HG03521 (cell line): ENCODE data around the gene RAB31.
"Not testable (repeated sequence)": the region's sequence is repeated elsewhere in the genome, so short reads cannot be mapped to it uniquely, and the experiment has no call there.

Experiments
- ATAC-seq: cut with Tn5 transposase; IDR thresholded peaks from one replicate; pipeline ENCODE4 v1.9.1; 2021; ENCODE audit warnings: mild to moderate bottlenecking, moderate library complexity; ENCODE audit not compliant: unreplicated experiment

Gene RAB31, protein sequence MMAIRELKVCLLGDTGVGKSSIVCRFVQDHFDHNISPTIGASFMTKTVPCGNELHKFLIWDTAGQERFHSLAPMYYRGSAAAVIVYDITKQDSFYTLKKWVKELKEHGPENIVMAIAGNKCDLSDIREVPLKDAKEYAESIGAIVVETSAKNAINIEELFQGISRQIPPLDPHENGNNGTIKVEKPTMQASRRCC

DNA sequence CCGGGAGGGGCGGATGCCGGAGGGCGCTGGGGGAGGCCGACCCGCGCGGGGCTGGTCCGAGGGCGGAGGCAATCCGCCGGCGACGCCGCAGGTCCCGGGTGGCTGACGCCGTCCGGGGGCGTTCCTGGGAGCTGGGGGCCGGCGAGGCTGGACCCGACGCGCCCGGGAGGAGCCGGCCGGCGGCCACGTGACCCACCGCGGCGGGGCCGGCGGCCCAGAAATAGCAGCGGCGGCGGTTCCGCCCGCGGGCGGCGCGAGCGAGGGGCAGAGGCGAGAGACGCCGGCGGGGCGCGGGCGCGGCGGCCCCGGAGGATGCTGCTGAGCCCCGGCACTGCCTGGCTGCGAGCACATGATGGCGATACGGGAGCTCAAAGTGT lies at the start of gene RAB31:
TSS of gene RAB31 (plus strand) at position 245 of the 377 bp plus-strand sequence. CDS start at position 350, 105 bp downstream.
- peak; percentile 42 for ATAC-seq

- no peak for ATAC-seq
These were observed 48.4 kb upstream of the RAB31 start for GRCh38 chr18:9659499-9660375.

- ATAC-seq, result no peak
These were observed 46.5 kb upstream of the RAB31 start for GRCh38 chr18:9661564-9661963.

GRCh38 chr18:9663377-9663776 lies 44.7 kb upstream of the RAB31 start:
- ATAC-seq, result no peak

DNA sequence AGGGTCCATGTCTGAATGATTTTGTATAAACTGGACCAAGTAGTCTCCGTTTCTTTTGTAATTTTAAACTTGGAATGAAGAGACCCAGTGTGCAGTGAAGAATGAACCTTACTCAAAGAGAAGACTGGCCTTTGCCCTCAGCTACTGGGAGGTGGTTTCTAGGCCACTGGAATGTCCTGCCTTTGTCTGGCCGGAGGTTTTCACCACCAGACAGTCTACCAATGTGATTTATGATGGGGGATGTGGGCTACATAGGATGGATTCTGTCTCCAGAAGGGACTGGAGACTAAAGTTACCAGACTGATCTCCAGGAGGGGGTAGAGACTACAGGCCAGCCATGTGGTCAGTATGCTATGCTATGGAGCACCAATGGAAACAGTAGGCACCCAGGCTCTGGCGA lies 42.8 kb upstream of the RAB31 start:
- no peak for ATAC-seq

GRCh38 chr18:9666548-9666947 lies 41.6 kb upstream of the RAB31 start:
- ATAC-seq, result no peak

DNA sequence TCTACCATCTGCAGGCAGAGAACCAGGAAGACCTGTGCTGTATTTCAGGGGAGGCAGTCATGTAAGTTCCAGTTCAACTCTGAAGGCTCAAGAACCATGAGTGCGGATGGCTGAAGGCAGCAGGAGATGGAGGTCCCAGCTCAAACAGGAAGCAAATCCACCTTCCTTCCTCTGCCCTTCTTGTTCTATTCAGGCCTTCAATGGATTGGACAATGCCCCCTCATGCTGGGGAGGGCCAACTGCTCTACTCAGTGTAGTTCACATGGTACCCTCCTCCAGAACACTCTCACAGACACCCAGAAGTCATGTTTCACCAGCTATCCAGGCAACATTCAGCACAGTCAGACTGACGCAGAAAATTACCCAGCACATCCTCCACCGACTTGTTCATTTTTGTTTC lies 39.1 kb upstream of the RAB31 start:
- ATAC-seq, result no peak

DNA sequence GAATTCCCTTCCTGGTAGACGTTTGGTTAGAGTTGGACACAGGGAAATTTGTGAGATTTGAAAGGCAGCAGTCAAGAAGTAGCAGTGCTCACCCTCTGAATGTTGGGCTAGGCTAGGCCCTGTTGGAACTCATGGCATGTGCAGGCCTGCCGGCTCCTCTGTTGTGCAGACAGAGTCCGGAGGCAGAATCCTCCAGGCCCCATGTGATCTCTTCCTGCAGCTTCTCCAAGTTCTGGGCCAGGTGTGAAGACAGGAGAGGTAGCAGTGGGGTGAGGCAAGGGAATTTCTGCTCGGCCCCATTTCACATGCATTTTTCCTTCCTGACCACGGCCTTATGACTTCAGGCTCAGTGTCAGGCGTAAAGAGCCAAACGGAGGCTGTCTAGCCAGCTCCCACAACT lies 36.9 kb upstream of the RAB31 start:
- ATAC-seq, result no peak

DNA sequence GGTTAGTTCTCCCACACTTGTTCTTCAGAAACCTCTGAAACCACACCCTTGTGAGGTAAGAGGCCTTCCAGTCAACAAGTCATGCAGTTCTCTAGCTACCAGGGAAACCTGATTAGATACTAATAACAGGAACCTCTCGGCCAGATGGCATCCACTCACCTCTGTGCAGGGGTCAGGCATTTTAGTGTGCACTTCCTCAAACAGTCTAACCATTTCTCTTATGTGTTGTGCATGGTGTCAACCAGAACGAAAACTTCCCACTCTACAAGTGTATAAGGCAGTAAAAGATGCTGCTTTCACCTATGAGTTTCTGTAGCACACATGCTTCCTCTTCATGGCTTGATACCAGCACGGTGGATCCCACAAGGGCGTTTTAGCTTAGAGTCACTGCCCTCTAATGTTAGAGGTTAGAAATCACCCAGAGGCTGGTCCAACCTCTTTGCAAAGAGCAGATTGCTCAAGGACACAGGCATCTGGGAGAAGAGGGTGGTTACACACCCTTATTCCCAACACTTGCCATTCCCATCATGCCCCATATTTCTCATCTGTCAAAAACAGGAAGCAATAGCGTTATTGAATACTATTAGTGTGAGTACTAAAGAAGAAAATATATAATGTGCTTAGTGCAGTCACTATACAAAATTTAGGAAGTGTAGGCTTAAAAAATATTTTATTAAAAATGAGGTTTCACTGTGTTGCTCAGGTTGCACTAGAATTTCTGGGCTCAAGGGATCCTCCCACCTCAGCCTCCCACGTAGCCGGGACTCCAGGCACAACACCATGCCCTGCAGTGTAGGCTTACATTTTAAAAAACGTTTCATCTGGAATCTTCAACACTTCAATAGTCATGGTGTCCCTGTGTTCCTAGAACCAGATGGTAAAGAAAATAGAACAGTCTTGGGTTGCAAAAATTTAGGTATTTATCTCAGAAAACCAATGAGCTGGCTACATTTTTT lies 34.5 kb upstream of the RAB31 start:
- peak; percentile 98 for ATAC-seq

- not testable (repeated sequence) for ATAC-seq
These were observed 29.9 kb upstream of the RAB31 start for GRCh38 chr18:9678216-9678615.

GRCh38 chr18:9679125-9679524 lies 29.0 kb upstream of the RAB31 start:
- ATAC-seq, result no peak

DNA sequence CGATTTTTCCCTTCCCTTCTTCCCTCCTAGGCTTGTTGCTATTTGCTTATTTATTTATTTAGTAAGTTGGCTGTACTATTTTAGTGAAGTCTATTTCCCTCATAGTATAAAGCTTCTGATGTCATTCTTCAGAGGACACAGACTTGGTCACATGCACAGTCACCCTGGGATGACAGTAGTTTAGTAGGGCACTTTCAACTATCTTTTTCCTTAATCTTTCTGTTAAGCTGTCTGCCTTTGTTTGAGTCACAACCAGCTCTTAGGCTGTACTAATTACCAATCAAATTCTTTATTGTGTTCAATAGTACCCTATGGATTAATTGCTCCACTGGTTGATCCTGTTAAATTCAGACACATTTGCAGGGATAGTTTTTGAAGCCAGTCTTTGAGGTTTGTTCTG lies 26.9 kb upstream of the RAB31 start:
- no peak for ATAC-seq

GRCh38 chr18:9682572-9682971 lies 25.5 kb upstream of the RAB31 start:
- no peak for ATAC-seq

DNA sequence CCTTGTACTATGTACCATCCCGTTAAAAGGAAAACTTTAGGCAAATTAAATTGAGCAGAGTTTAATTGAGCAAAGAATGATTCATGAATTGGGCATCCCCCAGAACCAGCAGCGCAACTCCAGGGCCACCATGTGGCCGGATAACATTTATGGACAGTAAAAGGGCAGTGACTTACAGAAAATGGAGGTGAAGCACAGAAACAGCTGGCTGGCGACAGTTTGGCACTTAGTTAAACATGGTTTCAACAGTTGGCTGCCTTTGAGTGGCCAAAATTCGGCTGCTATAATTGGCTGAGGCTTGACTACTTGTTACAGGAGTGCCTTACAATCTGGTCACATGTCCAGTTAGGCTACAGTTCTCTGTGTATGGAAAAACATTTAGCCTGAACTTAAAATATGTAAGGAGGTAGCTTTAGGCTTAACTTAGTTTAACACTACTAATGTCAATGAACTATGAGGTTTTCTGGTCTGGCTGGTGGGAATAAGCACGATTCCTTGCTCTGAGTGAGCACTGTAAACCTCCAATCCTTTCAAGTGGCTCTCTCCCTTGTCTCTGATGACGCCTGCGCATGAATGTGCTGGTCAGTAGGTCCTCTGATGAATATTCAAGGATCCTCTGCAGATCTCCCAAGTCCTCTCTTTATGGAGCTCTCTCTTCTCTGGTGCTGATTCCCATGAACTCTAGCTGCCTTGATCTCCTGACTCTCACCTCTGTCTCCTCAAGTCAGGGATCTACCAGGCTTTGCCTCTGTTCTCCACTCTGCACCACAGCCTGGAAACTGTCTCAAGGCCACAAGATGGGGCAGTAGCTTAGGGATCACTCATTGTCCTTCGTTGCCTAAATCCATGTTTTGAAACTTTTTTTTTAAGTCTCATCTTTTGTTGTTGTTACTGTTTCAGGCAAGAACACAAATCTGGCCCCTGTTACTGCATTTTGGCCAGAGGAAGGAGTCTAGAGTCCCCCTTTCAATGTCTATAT lies 24.4 kb upstream of the RAB31 start:
- ATAC-seq, result no peak

GRCh38 chr18:9684881-9685614 lies 23.1 kb upstream of the RAB31 start:
- ATAC-seq, result no peak

DNA sequence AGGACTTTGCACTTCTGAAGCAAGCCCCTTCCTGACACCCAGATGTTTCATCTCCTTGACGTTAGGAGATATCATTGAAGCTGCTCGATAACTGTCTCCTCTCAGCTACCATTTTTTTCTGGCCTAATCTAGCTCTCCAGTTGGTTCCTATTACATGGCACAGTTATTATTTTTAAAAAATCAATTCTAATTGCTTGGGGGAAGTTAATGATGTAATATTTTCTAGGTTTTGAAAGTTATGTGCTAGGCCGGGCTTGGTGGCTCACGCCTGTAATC lies 22.5 kb upstream of the RAB31 start:
- no peak for ATAC-seq

GRCh38 chr18:9688036-9688741 lies 19.9 kb upstream of the RAB31 start:
- ATAC-seq, result no peak

DNA sequence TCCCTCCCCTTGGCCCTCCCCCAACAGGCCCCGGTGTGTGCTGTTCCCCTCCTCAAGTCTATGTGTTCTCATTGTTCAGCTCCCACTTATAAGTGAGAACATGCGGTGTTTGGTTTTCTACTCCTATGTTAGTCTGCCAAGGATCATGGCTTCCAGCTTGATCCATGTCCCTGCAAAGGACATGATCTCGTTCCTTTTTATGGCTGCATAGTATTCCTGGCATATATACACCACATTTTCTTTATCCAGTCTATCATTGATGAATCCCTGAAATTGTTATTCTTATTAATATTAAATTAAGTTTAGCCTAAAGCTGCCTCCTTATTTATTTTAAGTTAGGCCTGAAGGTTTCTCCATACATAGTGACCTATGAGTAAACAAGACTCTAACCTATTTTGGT lies 18.8 kb upstream of the RAB31 start:
- no peak for ATAC-seq
